ENCODE measurements around the gene SERPINB10.

Gene SERPINB10

GRCh38 chr18:63907664-63908063 is at the start of gene SERPINB10:
SERPINB10 (plus strand) TSS chr18:63907958; CDS start chr18:63915511, 7,553 bp downstream.
- Histone ChIP-seq H3K4me1 (ENCODE audit: control insufficient read depth, insufficient read depth, low read length) (0 out of 2 replicates have a peak, but pooled peaks cover 5% of the 10 kb centered on the region), H3K9ac (ENCODE audit: low read length) (no peak within 1 kb of the TSS), H3K9me3 (ENCODE audit: control insufficient read depth, insufficient read depth, low read depth, low read length) (no peaks in the 10 kb centered on the region), H3K27me3 (ENCODE audit: control insufficient read depth, insufficient read depth, low read length) (no peaks in the 10 kb centered on the region), H3K4me3 (ENCODE audit: low read depth, low read length) (no peak within 1 kb of the TSS), H3K36me3 (ENCODE audit: control insufficient read depth, insufficient read depth, low read length) (no peaks in the 10 kb centered on the region), H3K27ac (ENCODE audit: low read depth, low read length) (no peak within 1 kb of the TSS)

- no peak overlapping the region for H3K9ac ChIP-seq (ENCODE audit: low read length)
- H3K4me1 ChIP-seq (ENCODE audit: control insufficient read depth, insufficient read depth, low read length), result no peaks in the 10 kb centered on the region
- no peak overlapping the region for H3K27ac ChIP-seq (ENCODE audit: low read depth, low read length)
- H3K36me3 ChIP-seq (ENCODE audit: control insufficient read depth, insufficient read depth, low read length), result no peaks in the 10 kb centered on the region
- H3K4me3 ChIP-seq (ENCODE audit: low read depth, low read length), result no peak overlapping the region
- no peaks in the 10 kb centered on the region for H3K27me3 ChIP-seq (ENCODE audit: control insufficient read depth, insufficient read depth, low read length)
- H3K9me3 ChIP-seq (ENCODE audit: control insufficient read depth, insufficient read depth, low read depth, low read length), result no peaks in the 10 kb centered on the region
Observed at GRCh38 chr18:63858456-63858855, 49.3 kb upstream of the SERPINB10 start.

- Histone ChIP-seq H3K4me1 (ENCODE audit: control insufficient read depth, insufficient read depth, low read length) (no peaks in the 10 kb centered on the region), H3K27me3 (ENCODE audit: control insufficient read depth, insufficient read depth, low read length) (no peaks in the 10 kb centered on the region), H3K27ac (ENCODE audit: low read depth, low read length) (no peak overlapping the region), H3K4me3 (ENCODE audit: low read depth, low read length) (no peak overlapping the region), H3K9me3 (ENCODE audit: control insufficient read depth, insufficient read depth, low read depth, low read length) (no peaks in the 10 kb centered on the region), H3K9ac (ENCODE audit: low read length) (no peak overlapping the region), H3K36me3 (ENCODE audit: control insufficient read depth, insufficient read depth, low read length) (no peaks in the 10 kb centered on the region)
Observed at GRCh38 chr18:63859781-63860475, 47.8 kb upstream of the SERPINB10 start.

- H3K4me1 ChIP-seq (ENCODE audit: control insufficient read depth, insufficient read depth, low read length), result no peaks in the 10 kb centered on the region
- H3K27me3 ChIP-seq (ENCODE audit: control insufficient read depth, insufficient read depth, low read length), result no peaks in the 10 kb centered on the region
- no peak overlapping the region for H3K27ac ChIP-seq (ENCODE audit: low read depth, low read length)
- no peak overlapping the region for H3K9ac ChIP-seq (ENCODE audit: low read length)
- H3K36me3 ChIP-seq (ENCODE audit: control insufficient read depth, insufficient read depth, low read length), result no peaks in the 10 kb centered on the region
- no peaks in the 10 kb centered on the region for H3K9me3 ChIP-seq (ENCODE audit: control insufficient read depth, insufficient read depth, low read depth, low read length)
- no peak overlapping the region for H3K4me3 ChIP-seq (ENCODE audit: low read depth, low read length)
Observed at GRCh38 chr18:63860531-63860930, 47.2 kb upstream of the SERPINB10 start.

GRCh38 chr18:63867368-63868125 is 40.2 kb upstream of the SERPINB10 start:
- Histone ChIP-seq H3K36me3 (ENCODE audit: control insufficient read depth, insufficient read depth, low read length) (no peaks in the 10 kb centered on the region), H3K4me1 (ENCODE audit: control insufficient read depth, insufficient read depth, low read length) (no peaks in the 10 kb centered on the region), H3K27me3 (ENCODE audit: control insufficient read depth, insufficient read depth, low read length) (no peaks in the 10 kb centered on the region), H3K4me3 (ENCODE audit: low read depth, low read length) (no peak overlapping the region), H3K27ac (ENCODE audit: low read depth, low read length) (no peak overlapping the region), H3K9ac (ENCODE audit: low read length) (no peak overlapping the region), H3K9me3 (ENCODE audit: control insufficient read depth, insufficient read depth, low read depth, low read length) (no peaks in the 10 kb centered on the region)

GRCh38 chr18:63868546-63868945 is 39.2 kb upstream of the SERPINB10 start:
- H3K36me3 ChIP-seq (ENCODE audit: control insufficient read depth, insufficient read depth, low read length), result no peaks in the 10 kb centered on the region
- no peaks in the 10 kb centered on the region for H3K4me1 ChIP-seq (ENCODE audit: control insufficient read depth, insufficient read depth, low read length)
- no peak overlapping the region for H3K27ac ChIP-seq (ENCODE audit: low read depth, low read length)
- no peaks in the 10 kb centered on the region for H3K9me3 ChIP-seq (ENCODE audit: control insufficient read depth, insufficient read depth, low read depth, low read length)
- no peak overlapping the region for H3K4me3 ChIP-seq (ENCODE audit: low read depth, low read length)
- no peak overlapping the region for H3K9ac ChIP-seq (ENCODE audit: low read length)
- H3K27me3 ChIP-seq (ENCODE audit: control insufficient read depth, insufficient read depth, low read length), result no peaks in the 10 kb centered on the region

GRCh38 chr18:63869374-63869773 is 38.4 kb upstream of the SERPINB10 start:
- Histone ChIP-seq H3K9me3 (ENCODE audit: control insufficient read depth, insufficient read depth, low read depth, low read length) (no peaks in the 10 kb centered on the region), H3K9ac (ENCODE audit: low read length) (no peak overlapping the region), H3K4me3 (ENCODE audit: low read depth, low read length) (no peak overlapping the region), H3K27ac (ENCODE audit: low read depth, low read length) (no peak overlapping the region), H3K36me3 (ENCODE audit: control insufficient read depth, insufficient read depth, low read length) (no peaks in the 10 kb centered on the region), H3K27me3 (ENCODE audit: control insufficient read depth, insufficient read depth, low read length) (no peaks in the 10 kb centered on the region), H3K4me1 (ENCODE audit: control insufficient read depth, insufficient read depth, low read length) (no peaks in the 10 kb centered on the region)

GRCh38 chr18:63869851-63870250 is 37.9 kb upstream of the SERPINB10 start:
- H3K27me3 ChIP-seq (ENCODE audit: control insufficient read depth, insufficient read depth, low read length), result no peaks in the 10 kb centered on the region
- no peaks in the 10 kb centered on the region for H3K4me1 ChIP-seq (ENCODE audit: control insufficient read depth, insufficient read depth, low read length)
- no peak overlapping the region for H3K4me3 ChIP-seq (ENCODE audit: low read depth, low read length)
- no peak overlapping the region for H3K27ac ChIP-seq (ENCODE audit: low read depth, low read length)
- H3K9me3 ChIP-seq (ENCODE audit: control insufficient read depth, insufficient read depth, low read depth, low read length), result no peaks in the 10 kb centered on the region
- H3K36me3 ChIP-seq (ENCODE audit: control insufficient read depth, insufficient read depth, low read length), result no peaks in the 10 kb centered on the region
- H3K9ac ChIP-seq (ENCODE audit: low read length), result no peak overlapping the region

GRCh38 chr18:63871836-63872235 is 35.9 kb upstream of the SERPINB10 start:
- H3K4me1 ChIP-seq (ENCODE audit: control insufficient read depth, insufficient read depth, low read length), result no peaks in the 10 kb centered on the region
- no peaks in the 10 kb centered on the region for H3K27me3 ChIP-seq (ENCODE audit: control insufficient read depth, insufficient read depth, low read length)
- H3K9ac ChIP-seq (ENCODE audit: low read length), result no peak overlapping the region
- H3K4me3 ChIP-seq (ENCODE audit: low read depth, low read length), result no peak overlapping the region
- no peaks in the 10 kb centered on the region for H3K36me3 ChIP-seq (ENCODE audit: control insufficient read depth, insufficient read depth, low read length)
- H3K27ac ChIP-seq (ENCODE audit: low read depth, low read length), result no peak overlapping the region
- H3K9me3 ChIP-seq (ENCODE audit: control insufficient read depth, insufficient read depth, low read depth, low read length), result no peaks in the 10 kb centered on the region

- no peaks in the 10 kb centered on the region for H3K27me3 ChIP-seq (ENCODE audit: control insufficient read depth, insufficient read depth, low read length)
- no peaks in the 10 kb centered on the region for H3K4me1 ChIP-seq (ENCODE audit: control insufficient read depth, insufficient read depth, low read length)
- H3K9me3 ChIP-seq (ENCODE audit: control insufficient read depth, insufficient read depth, low read depth, low read length), result no peaks in the 10 kb centered on the region
- no peak overlapping the region for H3K4me3 ChIP-seq (ENCODE audit: low read depth, low read length)
- no peaks in the 10 kb centered on the region for H3K36me3 ChIP-seq (ENCODE audit: control insufficient read depth, insufficient read depth, low read length)
- H3K27ac ChIP-seq (ENCODE audit: low read depth, low read length), result no peak overlapping the region
- H3K9ac ChIP-seq (ENCODE audit: low read length), result no peak overlapping the region
Observed at GRCh38 chr18:63872586-63872985, 35.2 kb upstream of the SERPINB10 start.

GRCh38 chr18:63878343-63878742 is 29.4 kb upstream of the SERPINB10 start:
- H3K9me3 ChIP-seq (ENCODE audit: control insufficient read depth, insufficient read depth, low read depth, low read length), result no peaks in the 10 kb centered on the region
- H3K27ac ChIP-seq (ENCODE audit: low read depth, low read length), result no peak overlapping the region
- H3K36me3 ChIP-seq (ENCODE audit: control insufficient read depth, insufficient read depth, low read length), result no peaks in the 10 kb centered on the region
- no peaks in the 10 kb centered on the region for H3K27me3 ChIP-seq (ENCODE audit: control insufficient read depth, insufficient read depth, low read length)
- H3K4me3 ChIP-seq (ENCODE audit: low read depth, low read length), result no peak overlapping the region
- no peaks in the 10 kb centered on the region for H3K4me1 ChIP-seq (ENCODE audit: control insufficient read depth, insufficient read depth, low read length)
- no peak overlapping the region for H3K9ac ChIP-seq (ENCODE audit: low read length)
